Spleen (tissue), 11 donors: ENCODE data around the gene SEC24B. TPM values are rescaled to one million over a fixed set of nuclear protein-coding genes. Genes with fewer than 3 reads are reported as not detected.

Experiments
- DNase-seq: peaks from one replicate; pipeline ENCODE4 v3.0.0-alpha.2; 2020
- H3K27ac ChIP-seq, 8 donors: fragments of 200-600 bp; sonication (generic) in 7 of 8; 1 replicate in 4 of 8; 2 replicates in 4 of 8; pipeline versions ENCODE4 v1.5.0 to v1.8.0; 2016 to 2021; ENCODE audit warnings: inconsistent platforms in 4 of 8, mild to moderate bottlenecking in 4 of 8, moderate library complexity in 1 of 8
- H3K27me3 ChIP-seq, 7 donors: fragments of 200-600 bp; sonication (generic) in 6 of 7; replicated peaks in 1 of 7; 1 replicate in 4 of 7; 2 replicates in 3 of 7; pipeline versions ENCODE4 v1.5.0 to v1.8.0; 2016 to 2021; ENCODE audit warnings: inconsistent platforms in 3 of 7, mild to moderate bottlenecking in 1 of 7
- H3K36me3 ChIP-seq, 6 donors: fragments of 200-600 bp; sonication (generic) in 5 of 6; 1 replicate in 4 of 6; 2 replicates in 2 of 6; pipeline versions ENCODE4 v1.5.0 to v1.8.0; 2016 to 2021; ENCODE audit warnings: inconsistent platforms in 2 of 6
- H3K4me1 ChIP-seq, 6 donors: fragments of 200-600 bp; sonication (generic) in 5 of 6; 1 replicate in 3 of 6; 2 replicates in 3 of 6; pipeline versions ENCODE4 v1.5.0 to v1.8.0; 2016 to 2021; ENCODE audit warnings: inconsistent platforms in 3 of 6
- H3K4me3 ChIP-seq, 8 donors: fragments of 200-600 bp; sonication (generic) in 7 of 8; 1 replicate in 4 of 8; 2 replicates in 4 of 8; pipeline versions ENCODE4 v1.5.0 to v1.8.0; 2016 to 2021; ENCODE audit warnings: inconsistent platforms in 4 of 8, mild to moderate bottlenecking in 4 of 8, moderate library complexity in 2 of 8
- H3K9me3 ChIP-seq, 8 donors: fragments of 200-600 bp; sonication (generic) in 7 of 8; 1 replicate in 4 of 8; 2 replicates in 4 of 8; pipeline versions ENCODE4 v1.5.0 to v1.8.0; 2016 to 2021; ENCODE audit warnings: inconsistent platforms in 4 of 8
- POLR2A ChIP-seq, 3 donors: fragments of 450-650 bp; IDR thresholded peaks; one replicate each; pipeline ENCODE4 v1.5.1; 2017; ENCODE audit warnings: antibody characterized with exemption in 3 of 3, mild to moderate bottlenecking in 1 of 3
- POLR2AphosphoS5 ChIP-seq, 3 donors: sonication (generic); formaldehyde crosslinking; IDR thresholded peaks; one replicate each; pipeline ENCODE4 v1.5.1; 2017; ENCODE audit warnings: antibody characterized with exemption in 3 of 3
- WGBS, 5 donors: extraction: QIAGEN DNeasy Blood & Tissue Kit in 3 of 5; methylation state at CpG; one replicate each; pipeline versions ENCODE4 v1.1.5 to v1.1.7; 2013 to 2018; 5-methylcytosine and 5-hydroxymethylcytosine counted together
- intact Hi-C: fragments of 100-400 bp; cut with DNase I; formaldehyde crosslinking; loops from one replicate; pipeline ENCODE4 v1.15.0; 2023; ENCODE audit warnings: low total_unique reads
- polyA plus RNA-seq, 3 donors: library from polyadenylated mRNA; stranded (reverse); fragments of 200-250 nt; gene quantifications; one replicate each; pipeline ENCODE4 v1.2.1, GENCODE V29; 2013
- total RNA-seq, 7 donors: library from RNA; depleted of rRNA in 3 of 7; stranded (reverse); fragments of >200 nt in 3 of 7; fragmentation: NEBNext Ultra II Directional in 4 of 7; extraction: Animal tissue kit (Norgen Biotek cat#: 25700) in 4 of 7; gene quantifications; one replicate each; pipeline versions ENCODE4 v1.1.0 to v1.2.1, GENCODE V29; 2016 to 2021
- TF ChIP-seq, protein P1 (sequence below), 11 experiments: fragments of 200-600 bp in 7 of 11; fragments of 450-650 bp in 4 of 11; sonication (generic) in 4 of 11; IDR thresholded peaks in 8 of 11; conservative IDR thresholded peaks in 3 of 11; 1 replicate in 7 of 11; 2 replicates in 4 of 11; pipeline versions ENCODE4 v1.4.0 to v1.8.0; 2016 to 2021; ENCODE audit warnings: antibody characterized with exemption in 11 of 11, inconsistent platforms in 4 of 11, mild to moderate bottlenecking in 1 of 11
- donor health status: healthy with polysubstance abuse.
- donor health status: DM: no; HTN: no; CAD: no; lungs with moderate emphysema.
- donor health status: DM: no; HTN: no; CAD: no.
- donor health status: Bipolar disorder and iron deficiency.
- donor health status: healthy.
- donor health status: DM: no; HTN: no; CAD: no.
- donor health status: DM: yes; HTN: yes; CAD: no.

The SEC24B gene
- total and polyA plus RNA-seq, 10 donors = 7.1 to 42.9 (median 32.4) TPM

GRCh38 chr4:109462297-109462696, 28.7 kb downstream of the SEC24B start:
- Histone ChIP-seq H3K27me3 (no peaks in the 10 kb centered on the region), H3K4me3 (no peak overlapping the region), H3K9me3 (no peaks in the 10 kb centered on the region), H3K4me1 (peaks cover 0 to 44% (median 12%) of the 10 kb centered on the region in 6 donors), H3K27ac (no peak overlapping the region), H3K36me3 (peaks cover 0 to 42% (median 19%) of the 10 kb centered on the region in 6 donors)
- WGBS, 5 donors = 42 to 60% (median 48%) methylated on average over 3 of the region's 3 CpGs
- DNase-seq = no peak
- no peak for TF ChIP-seq POLR2AphosphoS5 (IDR thresholded peaks at IDR 0.05)
- TF ChIP-seq POLR2A (IDR thresholded peaks at IDR 0.05) = no peak
- TF ChIP-seq, protein P1, sequence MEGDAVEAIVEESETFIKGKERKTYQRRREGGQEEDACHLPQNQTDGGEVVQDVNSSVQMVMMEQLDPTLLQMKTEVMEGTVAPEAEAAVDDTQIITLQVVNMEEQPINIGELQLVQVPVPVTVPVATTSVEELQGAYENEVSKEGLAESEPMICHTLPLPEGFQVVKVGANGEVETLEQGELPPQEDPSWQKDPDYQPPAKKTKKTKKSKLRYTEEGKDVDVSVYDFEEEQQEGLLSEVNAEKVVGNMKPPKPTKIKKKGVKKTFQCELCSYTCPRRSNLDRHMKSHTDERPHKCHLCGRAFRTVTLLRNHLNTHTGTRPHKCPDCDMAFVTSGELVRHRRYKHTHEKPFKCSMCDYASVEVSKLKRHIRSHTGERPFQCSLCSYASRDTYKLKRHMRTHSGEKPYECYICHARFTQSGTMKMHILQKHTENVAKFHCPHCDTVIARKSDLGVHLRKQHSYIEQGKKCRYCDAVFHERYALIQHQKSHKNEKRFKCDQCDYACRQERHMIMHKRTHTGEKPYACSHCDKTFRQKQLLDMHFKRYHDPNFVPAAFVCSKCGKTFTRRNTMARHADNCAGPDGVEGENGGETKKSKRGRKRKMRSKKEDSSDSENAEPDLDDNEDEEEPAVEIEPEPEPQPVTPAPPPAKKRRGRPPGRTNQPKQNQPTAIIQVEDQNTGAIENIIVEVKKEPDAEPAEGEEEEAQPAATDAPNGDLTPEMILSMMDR (IDR thresholded peaks at IDR 0.05 in 8 of 11, conservative IDR thresholded peaks at IDR 0.05 in 3 of 11) = no peak
- intact Hi-C loops = no loop called here

GRCh38 chr4:109462802-109463201, 29.2 kb downstream of the SEC24B start:
- 95 to 100% (median 100%) methylated on average over 1 of the region's 1 CpG for WGBS, 5 donors
- no peak for DNase-seq
- intact Hi-C loops = no loop called here
- TF ChIP-seq POLR2A (IDR thresholded peaks at IDR 0.05) = no peak
- TF ChIP-seq POLR2AphosphoS5 (IDR thresholded peaks at IDR 0.05) = no peak
- TF ChIP-seq, protein P1 (IDR thresholded peaks at IDR 0.05 in 8 of 11, conservative IDR thresholded peaks at IDR 0.05 in 3 of 11) = no peak
- no peak overlapping the region for H3K27ac ChIP-seq
- H3K36me3 ChIP-seq = peaks cover 0 to 46% (median 19%) of the 10 kb centered on the region in 6 donors
- H3K9me3 ChIP-seq = no peaks in the 10 kb centered on the region
- no peaks in the 10 kb centered on the region for H3K27me3 ChIP-seq
- peaks cover 0 to 49% (median 12%) of the 10 kb centered on the region in 6 donors for H3K4me1 ChIP-seq
- no peak overlapping the region for H3K4me3 ChIP-seq

- Histone ChIP-seq H3K9me3 (no peaks in the 10 kb centered on the region), H3K27ac (no peak overlapping the region), H3K36me3 (peaks cover 0 to 66% (median 21%) of the 10 kb centered on the region in 6 donors), H3K27me3 (no peaks in the 10 kb centered on the region), H3K4me3 (no peak overlapping the region), H3K4me1 (peaks cover 0 to 59% (median 17%) of the 10 kb centered on the region in 6 donors)
- WGBS, 5 donors = 82 to 94% (median 87%) methylated on average over 2 of the region's 2 CpGs
- TF ChIP-seq, protein P1 (IDR thresholded peaks at IDR 0.05 in 8 of 11, conservative IDR thresholded peaks at IDR 0.05 in 3 of 11) = no peak
- TF ChIP-seq POLR2AphosphoS5 (IDR thresholded peaks at IDR 0.05) (no peak), POLR2A (IDR thresholded peaks at IDR 0.05) (no peak)
- DNase-seq = no peak
- intact Hi-C loops = no loop called here
Observed at GRCh38 chr4:109465069-109465468, 31.5 kb downstream of the SEC24B start.

DNA sequence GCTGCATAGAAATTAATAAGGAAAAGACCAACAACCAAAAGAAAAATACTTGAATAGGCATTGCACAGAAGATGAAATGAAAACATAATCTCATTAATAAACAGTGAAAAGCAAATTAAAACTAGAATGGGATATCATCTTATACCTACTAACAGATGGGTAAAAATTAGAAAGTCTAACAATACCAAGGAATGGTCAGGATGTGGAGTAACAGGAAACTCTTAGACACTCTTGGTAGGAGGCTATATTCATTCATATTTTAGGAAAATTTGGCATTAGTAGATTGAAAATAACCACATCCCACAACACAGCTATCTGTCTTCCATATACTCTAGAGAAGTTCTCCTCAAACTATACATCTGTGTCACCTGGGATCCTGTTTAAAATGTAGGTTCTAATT, 36.3 kb downstream of the SEC24B start:
- intact Hi-C loops = no loop called here
- TF ChIP-seq, protein P1 (IDR thresholded peaks at IDR 0.05 in 8 of 11, conservative IDR thresholded peaks at IDR 0.05 in 3 of 11) = no peak
- TF ChIP-seq POLR2AphosphoS5 (IDR thresholded peaks at IDR 0.05) = no peak
- no peak for TF ChIP-seq POLR2A (IDR thresholded peaks at IDR 0.05)
- H3K9me3 ChIP-seq = no peaks in the 10 kb centered on the region

More for the DNA sequence above, 36.3 kb downstream of the SEC24B start:
- peaks cover 0 to 70% (median 25%) of the 10 kb centered on the region in 6 donors for H3K4me1 ChIP-seq
- H3K27me3 ChIP-seq = no peaks in the 10 kb centered on the region
- H3K27ac ChIP-seq = no peak overlapping the region
- H3K4me3 ChIP-seq = no peak overlapping the region
- DNase-seq = no peak
- H3K36me3 ChIP-seq = peaks cover 0 to 79% (median 13%) of the 10 kb centered on the region in 6 donors
